HepG2 (cell line): ENCODE data around the gene MXRA8. TPM values are rescaled to one million over a fixed set of nuclear protein-coding genes. Genes with fewer than 3 reads are reported as not detected.

ENCODE experiments used
- ATAC-seq: fragments of 200-7000 bp; cut with Tn5 transposase; 3 replicates; pipeline ENCODE4 v1.9.1; 2020; ENCODE audit warnings: mild to moderate bottlenecking, moderate library complexity
- BruUV-seq: library from RNA; stranded (reverse); fragments of 400-500 nt; replicated peaks from 2 replicates; lab custom pipeline; 2021; lab: Mats Ljungman, UMichigan
- CTCF ChIA-PET: fragments of 300-600 bp; formaldehyde crosslinking; extraction: SDS; loops from one replicate; lab custom pipeline; 2021; ENCODE audit warnings: low total read pairs, inconsistent platforms, low intra/inter-chr PET ratio; lab: Yijun Ruan, JAX
- POLR2A ChIA-PET: fragments of 350-600 bp; sonication (Branson Sonifier 250); formaldehyde crosslinking; loops from one replicate; lab custom pipeline; 2020; ENCODE audit warnings: antibody characterized with exemption, inconsistent platforms; lab: Yijun Ruan, JAX
- DNase-seq: peaks from one replicate; pipeline ENCODE4 v3.0.0-alpha.2; 2015; ENCODE audit warnings: low spot score
- FAIRE-seq: peaks from 3 replicates; lab custom pipeline; 2011; peaks lifted over from hg19 to GRCh38; lab: Jason Lieb, UNC
- H2AFZ ChIP-seq: one replicate; pipeline ENCODE4 v1.6.1; 2011; ENCODE audit warnings: low read length, inconsistent platforms
- H3K27ac ChIP-seq: fragments of 300-600 bp; 3 replicates; pipeline ENCODE4 v1.8.0; 2011; ENCODE audit warnings: mixed run types, mild to moderate bottlenecking, mixed read lengths, low read length, inconsistent platforms; ENCODE audit not compliant: insufficient read depth; ENCODE audit errors: extremely low read length
- H3K27me3 ChIP-seq, 2 experiments: fragments of 200-600 bp in 1 of 2; 2 replicates in 1 of 2; 3 replicates in 1 of 2; pipeline versions ENCODE4 v1.6.0 to v1.8.0; 2011; ENCODE audit warnings: low read length in 2 of 2, mild to moderate bottlenecking in 2 of 2, moderate library complexity in 2 of 2, inconsistent platforms in 1 of 2; ENCODE audit not compliant: insufficient read depth in 2 of 2, control insufficient read depth in 1 of 2
- H3K36me3 ChIP-seq, 2 experiments: fragments of 200-600 bp in 1 of 2; replicated peaks in 1 of 2; 2 replicates in 1 of 2; 3 replicates in 1 of 2; pipeline versions ENCODE4 v1.5.1 to v1.8.0; 2011; ENCODE audit warnings: low read length in 2 of 2, inconsistent platforms in 1 of 2; ENCODE audit not compliant: insufficient read depth in 2 of 2, control insufficient read depth in 1 of 2
- H3K4me1 ChIP-seq: 2 replicates; pipeline ENCODE4 v1.5.1; 2012; ENCODE audit warnings: low read length, inconsistent platforms; ENCODE audit not compliant: insufficient read depth
- H3K4me2 ChIP-seq: 2 replicates; pipeline ENCODE4 v1.6.0; 2011; ENCODE audit warnings: low read depth, low read length, inconsistent platforms
- H3K4me3 ChIP-seq, 3 experiments: fragments of 200-600 bp in 1 of 3; sonication (generic), shearing (Covaris generic) in 1 of 3; replicated peaks in 1 of 3; 2 replicates each; pipeline ENCODE4 v1.5.1; 2011 to 2016; ENCODE audit warnings: low read length in 3 of 3, inconsistent platforms in 2 of 3, low read depth in 2 of 3, mild to moderate bottlenecking in 2 of 3, control low read depth in 1 of 3, mixed read lengths in 1 of 3; ENCODE audit not compliant: insufficient read depth in 1 of 3
- H3K79me2 ChIP-seq: one replicate; pipeline ENCODE4 v1.6.1; 2011; ENCODE audit warnings: low read length, inconsistent platforms; ENCODE audit not compliant: insufficient read depth
- H3K9ac ChIP-seq: 2 replicates; pipeline ENCODE4 v1.6.0; 2011; ENCODE audit warnings: mild to moderate bottlenecking, low read depth, low read length, inconsistent platforms; ENCODE audit not compliant: insufficient read depth
- H3K9me3 ChIP-seq: 2 replicates; pipeline ENCODE4 v1.5.1; 2012; ENCODE audit warnings: mild to moderate bottlenecking, low read length
- H4K20me1 ChIP-seq: 2 replicates; pipeline ENCODE4 v1.6.0; 2011; ENCODE audit warnings: inconsistent platforms, mild to moderate bottlenecking, low read length, moderate library complexity; ENCODE audit not compliant: insufficient read depth
- DR1 ChIP-seq: sonication (generic); formaldehyde crosslinking; IDR thresholded peaks from 2 replicates; pipeline ENCODE4 v1.8.0; 2021; ENCODE audit warnings: mild to moderate bottlenecking, missing genetic modification reagents, inconsistent platforms
- FOSL2 ChIP-seq: sonication (generic); formaldehyde crosslinking; IDR thresholded peaks from 2 replicates; pipeline ENCODE4 v1.4.0; 2020; ENCODE audit warnings: missing genetic modification reagents
- MBD4 ChIP-seq: IDR thresholded peaks from 2 replicates; pipeline ENCODE4 v1.6.1; 2012; ENCODE audit warnings: low read length, inconsistent platforms, borderline replicate concordance
- MLLT10 ChIP-seq: sonication (generic); formaldehyde crosslinking; IDR thresholded peaks from 2 replicates; pipeline ENCODE4 v1.4.0; 2020; ENCODE audit warnings: missing genetic modification reagents
- POLR2AphosphoS5 ChIP-seq: IDR thresholded peaks from 2 replicates; pipeline ENCODE4 v1.6.1; 2012; ENCODE audit warnings: low read depth, low read length
- RAD51 ChIP-seq: fragments of 450-650 bp; IDR thresholded peaks from 2 replicates; pipeline ENCODE4 v1.6.1; 2016; ENCODE audit warnings: borderline replicate concordance
- RBFOX2 ChIP-seq: fragments of 200-400 bp; formaldehyde crosslinking; IDR thresholded peaks from 2 replicates; pipeline ENCODE4 v1.6.1; 2017; ENCODE audit warnings: low read depth, mild to moderate bottlenecking, low read length
- RBM22 ChIP-seq: fragments of 200-400 bp; formaldehyde crosslinking; optimal IDR thresholded peaks from 2 replicates; pipeline ENCODE3; 2017; ENCODE audit warnings: mild to moderate bottlenecking, low read length, moderate library complexity
- RXRA ChIP-seq: sonication (generic); formaldehyde crosslinking; IDR thresholded peaks from 2 replicates; pipeline ENCODE4 v1.5.1; 2020; ENCODE audit warnings: missing genetic modification reagents
- SAFB2 ChIP-seq: sonication (generic); formaldehyde crosslinking; IDR thresholded peaks from 2 replicates; pipeline ENCODE4 v1.5.1; 2020; ENCODE audit warnings: missing genetic modification reagents, low read depth, mild to moderate bottlenecking, borderline replicate concordance
- SALL2 ChIP-seq: sonication (generic); formaldehyde crosslinking; IDR thresholded peaks from 2 replicates; pipeline ENCODE4 v1.8.1; 2023; ENCODE audit warnings: mild to moderate bottlenecking, missing genetic modification reagents, inconsistent platforms
- SMYD3 ChIP-seq: sonication (generic); formaldehyde crosslinking; IDR thresholded peaks from 2 replicates; pipeline ENCODE4 v1.8.1; 2023; ENCODE audit warnings: mild to moderate bottlenecking, missing genetic modification reagents
- SNAPC2 ChIP-seq: sonication (generic); formaldehyde crosslinking; IDR thresholded peaks from 2 replicates; pipeline ENCODE4 v1.8.1; 2022; ENCODE audit warnings: mild to moderate bottlenecking, missing genetic modification reagents
- U2AF1 ChIP-seq: fragments of 200-400 bp; formaldehyde crosslinking; optimal IDR thresholded peaks from 2 replicates; pipeline ENCODE3; 2017; ENCODE audit warnings: mild to moderate bottlenecking, low read depth, low read length
- ZNF552 ChIP-seq: sonication (generic); formaldehyde crosslinking; IDR thresholded peaks from 2 replicates; pipeline ENCODE4 v1.9.0; 2022; ENCODE audit warnings: missing genetic modification reagents, mild to moderate bottlenecking, borderline replicate concordance
- ZNF652 ChIP-seq: IDR thresholded peaks from 2 replicates; pipeline ENCODE4 v1.6.1; 2016; ENCODE audit warnings: low read depth, borderline replicate concordance
- ZSCAN29 ChIP-seq: sonication (generic); formaldehyde crosslinking; conservative IDR thresholded peaks from 2 replicates; pipeline ENCODE4 v1.4.0; 2020; ENCODE audit warnings: mild to moderate bottlenecking, missing genetic modification reagents
- WGBS: methylation state at CpG from one replicate; pipeline ENCODE4 v1.1.6; 2017; ENCODE audit warnings: low lambda C conversion rate; 5-methylcytosine and 5-hydroxymethylcytosine counted together
- in situ Hi-C: cut with HindIII; loops from 2 replicates; pipeline ENCODE4 v1.10.0; 2017; ENCODE audit warnings: low pct_unique_long_range_greater_than_20kb; ENCODE audit not compliant: extremely low pct_ligation_motif_present
- intact Hi-C: fragments of 100-400 bp; cut with micrococcal nuclease; formaldehyde crosslinking; loops from one replicate; pipeline ENCODE4 v1.10.0; 2022; ENCODE audit not compliant: unreplicated experiment
- polyA plus RNA-seq, 8 experiments: library from polyadenylated mRNA; depleted of rRNA in 3 of 8; stranded (reverse) in 7 of 8; unstranded in 1 of 8; fragments of >200 nt; fragmentation: Illumina TruSeq in 4 of 8; extraction: Trizol in 4 of 8; gene quantifications; 2 replicates each; pipeline versions ENCODE4 v1.2.1 to v1.2.3, GENCODE V29; 2011 to 2016; ENCODE audit warnings: low read depth in 4 of 8, missing spikeins in 1 of 8, mixed read lengths in 1 of 8; ENCODE audit not compliant: insufficient read depth in 1 of 8
- total RNA-seq, 5 experiments: library from RNA; depleted of rRNA; stranded (reverse); fragments of >200 nt; fragmentation: Illumina TruSeq; extraction: Trizol; gene quantifications; 2 replicates each; pipeline ENCODE4 v1.2.3, GENCODE V29; 2016; ENCODE audit warnings: low read depth in 1 of 5
- TF ChIP-seq, protein P1 (sequence below): sonication (generic); formaldehyde crosslinking; IDR thresholded peaks from 2 replicates; pipeline ENCODE4 v1.4.0; 2020; ENCODE audit warnings: missing genetic modification reagents
- TF ChIP-seq, protein P2 (sequence below): sonication (generic); formaldehyde crosslinking; IDR thresholded peaks from 2 replicates; pipeline ENCODE4 v1.5.0; 2020; ENCODE audit warnings: missing genetic modification reagents, mild to moderate bottlenecking, borderline replicate concordance

MXRA8 gene
- total and polyA plus RNA-seq, 2 of the 13 experiments (the other 11 are each of a cell fraction or from before 2014, with no cell fraction given), result 19.8 to 44.8 TPM

DNA sequence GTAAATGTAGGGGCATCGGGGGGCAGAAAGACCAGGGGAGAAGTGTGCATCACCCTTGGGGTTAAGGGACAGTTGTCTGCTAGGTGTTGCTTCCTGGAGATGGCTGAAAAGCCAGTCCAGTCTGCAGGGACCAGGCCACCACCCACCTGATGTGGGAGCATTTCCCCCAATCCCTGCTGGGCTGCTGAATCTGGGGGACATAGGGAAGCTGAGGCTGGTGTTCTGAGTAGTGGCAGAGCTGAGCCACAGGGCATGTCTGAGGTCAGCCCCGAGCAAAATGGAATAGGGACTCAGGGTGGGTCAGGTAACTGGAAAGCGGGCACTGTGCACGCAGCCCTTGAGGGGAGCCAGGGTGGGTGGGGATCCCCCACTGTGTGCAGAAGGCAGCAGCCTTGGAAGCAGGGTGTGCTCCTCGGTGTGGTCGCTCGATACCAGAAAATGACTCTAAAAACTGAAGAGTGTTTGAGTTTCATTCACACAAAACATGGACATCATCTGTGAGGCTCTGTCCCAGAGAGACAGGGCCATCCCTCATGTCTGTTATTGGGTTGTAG is 43.2 kb upstream of the MXRA8 start:
- ChIA-PET POLR2A (interaction anchor here (0.9 to 12.4 kb wide), 10 partner anchors 13 to 104 kb away, joined by 3 to 355 read pairs (median 10); partner anchors contain the start of genes ANKRD65, MXRA8 and VWA1), CTCF (no interaction called here)
- H3K9me3 ChIP-seq, result no peaks in the 10 kb centered on the region
- peaks cover 11 to 41% of the 10 kb centered on the region in 2 experiments; a peak in 3 of 5 replicates for H3K36me3 ChIP-seq
- BruUV-seq, result no TSS peak
- H3K4me2 ChIP-seq, result peak overlapping the region; percentile 94
- no peak overlapping the region for H2AFZ ChIP-seq
- FAIRE-seq (no peak), DNase-seq (no peak), ATAC-seq (no peak)
- H3K4me3 ChIP-seq, result peak overlapping the region in 2 of 3 experiments; percentile 25 to 95; a peak in 3 of 6 replicates
- 88% methylated on average over 6 of the region's 7 CpGs for WGBS
- no peaks in the 10 kb centered on the region for H3K27me3 ChIP-seq
- peak overlapping the region; percentile 85 for H3K27ac ChIP-seq
- H3K9ac ChIP-seq, result peak overlapping the region; percentile 52
- peaks cover 69% of the 10 kb centered on the region for H3K4me1 ChIP-seq
- H4K20me1 ChIP-seq, result peaks cover 17% of the 10 kb centered on the region
- H3K79me2 ChIP-seq, result peaks cover 59% of the 10 kb centered on the region
- intact Hi-C loops, result no loop called here
- in situ Hi-C loops, result loop anchor here (5.0 kb wide), 1 partner anchor 36 kb away; the partner anchor contains the start of gene VWA1
- no peak for TF ChIP-seq MBD4
- 0 out of 2 replicates have a peak, but pooled peaks have one; percentile 5 for TF ChIP-seq ZSCAN29 (CRISPR knock-in tag)
- TF ChIP-seq, protein P1, sequence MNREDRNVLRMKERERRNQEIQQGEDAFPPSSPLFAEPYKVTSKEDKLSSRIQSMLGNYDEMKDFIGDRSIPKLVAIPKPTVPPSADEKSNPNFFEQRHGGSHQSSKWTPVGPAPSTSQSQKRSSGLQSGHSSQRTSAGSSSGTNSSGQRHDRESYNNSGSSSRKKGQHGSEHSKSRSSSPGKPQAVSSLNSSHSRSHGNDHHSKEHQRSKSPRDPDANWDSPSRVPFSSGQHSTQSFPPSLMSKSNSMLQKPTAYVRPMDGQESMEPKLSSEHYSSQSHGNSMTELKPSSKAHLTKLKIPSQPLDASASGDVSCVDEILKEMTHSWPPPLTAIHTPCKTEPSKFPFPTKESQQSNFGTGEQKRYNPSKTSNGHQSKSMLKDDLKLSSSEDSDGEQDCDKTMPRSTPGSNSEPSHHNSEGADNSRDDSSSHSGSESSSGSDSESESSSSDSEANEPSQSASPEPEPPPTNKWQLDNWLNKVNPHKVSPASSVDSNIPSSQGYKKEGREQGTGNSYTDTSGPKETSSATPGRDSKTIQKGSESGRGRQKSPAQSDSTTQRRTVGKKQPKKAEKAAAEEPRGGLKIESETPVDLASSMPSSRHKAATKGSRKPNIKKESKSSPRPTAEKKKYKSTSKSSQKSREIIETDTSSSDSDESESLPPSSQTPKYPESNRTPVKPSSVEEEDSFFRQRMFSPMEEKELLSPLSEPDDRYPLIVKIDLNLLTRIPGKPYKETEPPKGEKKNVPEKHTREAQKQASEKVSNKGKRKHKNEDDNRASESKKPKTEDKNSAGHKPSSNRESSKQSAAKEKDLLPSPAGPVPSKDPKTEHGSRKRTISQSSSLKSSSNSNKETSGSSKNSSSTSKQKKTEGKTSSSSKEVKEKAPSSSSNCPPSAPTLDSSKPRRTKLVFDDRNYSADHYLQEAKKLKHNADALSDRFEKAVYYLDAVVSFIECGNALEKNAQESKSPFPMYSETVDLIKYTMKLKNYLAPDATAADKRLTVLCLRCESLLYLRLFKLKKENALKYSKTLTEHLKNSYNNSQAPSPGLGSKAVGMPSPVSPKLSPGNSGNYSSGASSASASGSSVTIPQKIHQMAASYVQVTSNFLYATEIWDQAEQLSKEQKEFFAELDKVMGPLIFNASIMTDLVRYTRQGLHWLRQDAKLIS, result no peak
- TF ChIP-seq SAFB2 (CRISPR knock-in tag), result 0 out of 2 replicates have a peak, but pooled peaks have one; percentile 12
- TF ChIP-seq SNAPC2, result no peak
- TF ChIP-seq, protein P2, sequence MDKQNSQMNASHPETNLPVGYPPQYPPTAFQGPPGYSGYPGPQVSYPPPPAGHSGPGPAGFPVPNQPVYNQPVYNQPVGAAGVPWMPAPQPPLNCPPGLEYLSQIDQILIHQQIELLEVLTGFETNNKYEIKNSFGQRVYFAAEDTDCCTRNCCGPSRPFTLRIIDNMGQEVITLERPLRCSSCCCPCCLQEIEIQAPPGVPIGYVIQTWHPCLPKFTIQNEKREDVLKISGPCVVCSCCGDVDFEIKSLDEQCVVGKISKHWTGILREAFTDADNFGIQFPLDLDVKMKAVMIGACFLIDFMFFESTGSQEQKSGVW (CRISPR knock-in tag), result no peak
- TF ChIP-seq SMYD3 (CRISPR knock-in tag), result 0 out of 2 replicates have a peak, but pooled peaks have one; percentile 64
- 0 out of 2 replicates have a peak, but pooled peaks have one; percentile 27 for TF ChIP-seq RBFOX2
- TF ChIP-seq RXRA (CRISPR knock-in tag), result no peak
- no peak for TF ChIP-seq MLLT10 (CRISPR knock-in tag)
- TF ChIP-seq SALL2 (CRISPR knock-in tag), result no peak
- no peak for TF ChIP-seq FOSL2 (CRISPR knock-in tag)
- TF ChIP-seq RAD51, result no peak
- TF ChIP-seq RBM22, result peak; percentile 10
- no peak for TF ChIP-seq DR1 (CRISPR knock-in tag)
- no peak for TF ChIP-seq ZNF552 (CRISPR knock-in tag)
- no peak; the same call in 1 of the 2 replicates for TF ChIP-seq POLR2AphosphoS5
- no peak for TF ChIP-seq ZNF652 (CRISPR knock-in tag)
- TF ChIP-seq U2AF1, result no peak
